Left forelimb (tissue), 1 donor: ENCODE results near the gene NEIL3.

ENCODE experiments used
- DNase-seq: peaks from one replicate; pipeline ENCODE4 v3.0.0-alpha.2; 2018; ENCODE audit warnings: low spot score

The NEIL3 gene

GRCh38 chr4:177411996-177412395, 102.3 kb downstream of the NEIL3 start:
- DNase-seq: no peak
